Upper lobe of left lung (tissue), 4 donors: Measurements from ENCODE around the gene AFF1.

Experiments
- CTCF ChIP-seq, 6 experiments: fragments of 450-650 bp in 4 of 6; fragments of 200-600 bp in 2 of 6; sonication (generic) in 2 of 6; IDR thresholded peaks; one replicate each; pipeline ENCODE4 v1.5.1; 2016 to 2019; ENCODE audit warnings: antibody characterized with exemption in 6 of 6
- EP300 ChIP-seq, 4 donors: sonication (generic); formaldehyde crosslinking; IDR thresholded peaks; one replicate each; pipeline ENCODE4 v1.5.1; 2017; ENCODE audit warnings: antibody characterized with exemption in 4 of 4, control low read depth in 2 of 4

GRCh38 chr4:86924811-86925210, 10.0 kb upstream of the AFF1 start:
- no peak for TF ChIP-seq CTCF (IDR thresholded peaks at IDR 0.05)
- TF ChIP-seq EP300 (IDR thresholded peaks at IDR 0.05), result no peak
